Measurements from ENCODE around the gene HEG1.

The HEG1 gene

DNA sequence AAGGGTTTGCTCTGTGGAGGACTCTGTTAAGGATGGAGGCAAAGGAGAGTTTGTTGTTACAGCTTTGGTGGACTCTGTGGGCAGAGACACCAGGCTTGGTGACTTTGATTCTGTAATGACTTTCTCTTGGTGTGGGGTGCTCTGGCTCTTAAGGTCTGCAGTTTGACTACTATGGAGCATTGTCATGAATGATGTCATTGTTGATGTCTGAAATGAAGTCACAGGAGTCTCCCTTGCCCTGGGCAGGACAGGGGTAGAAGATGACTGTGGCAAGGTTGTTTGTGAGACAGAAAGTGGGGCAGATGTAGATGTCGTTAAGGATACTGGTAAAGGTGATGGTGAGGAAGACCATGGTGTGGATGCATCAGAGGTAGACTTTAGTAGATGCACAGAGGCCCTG, 42.7 kb downstream of the HEG1 start:
- Histone ChIP-seq H3K36me3 (peaks cover 70 to 91% (median 82%) of the 10 kb centered on the region in 3 donors), H3K4me3 (no peak overlapping the region), H3K27me3 (no peaks in the 10 kb centered on the region), H3K27ac (no peak overlapping the region), H3K4me1 (no peaks in the 10 kb centered on the region), H3K9me3 (no peaks in the 10 kb centered on the region)
- no peak for DNase-seq
- intact Hi-C loops (cut with DNase I; ENCODE audit: low total_unique reads): no loop called here
- no peak for TF ChIP-seq CTCF (IDR thresholded peaks at IDR 0.05)

- no peaks in the 10 kb centered on the region for H3K4me1 ChIP-seq
- no peak overlapping the region for H3K27ac ChIP-seq
- no peak for TF ChIP-seq CTCF (IDR thresholded peaks at IDR 0.05)
- no peaks in the 10 kb centered on the region for H3K9me3 ChIP-seq
- no peak overlapping the region for H3K4me3 ChIP-seq
- H3K36me3 ChIP-seq: peaks cover 61 to 88% (median 80%) of the 10 kb centered on the region in 3 donors
- intact Hi-C loops (cut with DNase I; ENCODE audit: low total_unique reads): no loop called here
- DNase-seq: no peak
- H3K27me3 ChIP-seq: no peaks in the 10 kb centered on the region
Measured at GRCh38 chr3:125011941-125012340, 43.9 kb downstream of the HEG1 start.

GRCh38 chr3:125010393-125010792, 45.4 kb downstream of the HEG1 start:
- no peak for TF ChIP-seq CTCF (IDR thresholded peaks at IDR 0.05)
- no peaks in the 10 kb centered on the region for H3K27me3 ChIP-seq
- no peak overlapping the region for H3K27ac ChIP-seq
- H3K4me3 ChIP-seq: no peak overlapping the region
- DNase-seq: no peak
- H3K9me3 ChIP-seq: no peaks in the 10 kb centered on the region
- no peaks in the 10 kb centered on the region for H3K4me1 ChIP-seq
- intact Hi-C loops (cut with DNase I; ENCODE audit: low total_unique reads): no loop called here
- peaks cover 70 to 92% (median 91%) of the 10 kb centered on the region in 3 donors for H3K36me3 ChIP-seq

GRCh38 chr3:125008766-125009165, 47.0 kb downstream of the HEG1 start:
- Histone ChIP-seq H3K27ac (no peak overlapping the region), H3K9me3 (no peaks in the 10 kb centered on the region), H3K4me1 (no peaks in the 10 kb centered on the region), H3K4me3 (no peak overlapping the region), H3K36me3 (peaks cover 71 to 90% (median 80%) of the 10 kb centered on the region in 3 donors), H3K27me3 (no peaks in the 10 kb centered on the region)
- intact Hi-C loops (cut with DNase I; ENCODE audit: low total_unique reads): no loop called here
- no peak for TF ChIP-seq CTCF (IDR thresholded peaks at IDR 0.05)
- no peak for DNase-seq

GRCh38 chr3:125006291-125006731, 49.5 kb downstream of the HEG1 start:
- Histone ChIP-seq H3K4me1 (no peaks in the 10 kb centered on the region), H3K4me3 (no peak overlapping the region), H3K27me3 (no peaks in the 10 kb centered on the region), H3K9me3 (no peaks in the 10 kb centered on the region), H3K27ac (no peak overlapping the region), H3K36me3 (peaks cover 60 to 90% (median 80%) of the 10 kb centered on the region in 3 donors)
- TF ChIP-seq CTCF (IDR thresholded peaks at IDR 0.05): no peak
- intact Hi-C loops (cut with DNase I; ENCODE audit: low total_unique reads): no loop called here
- DNase-seq: no peak

- DNase-seq: no peak
- no peak overlapping the region for H3K4me3 ChIP-seq
- peaks cover 54 to 90% (median 80%) of the 10 kb centered on the region in 3 donors for H3K36me3 ChIP-seq
- no peak for TF ChIP-seq CTCF (IDR thresholded peaks at IDR 0.05)
- no peaks in the 10 kb centered on the region for H3K27me3 ChIP-seq
- H3K4me1 ChIP-seq: no peaks in the 10 kb centered on the region
- no peaks in the 10 kb centered on the region for H3K9me3 ChIP-seq
- no peak overlapping the region for H3K27ac ChIP-seq
- intact Hi-C loops (cut with DNase I; ENCODE audit: low total_unique reads): no loop called here
Measured at GRCh38 chr3:125005676-125006075, 50.1 kb downstream of the HEG1 start.

All from tibial artery (tissue), 4 donors.